ENCODE data around the gene CTNNA3. TPM values are rescaled to one million over a fixed set of nuclear protein-coding genes. Genes with fewer than 3 reads are reported as not detected.

The CTNNA3 gene
- total RNA-seq, 1 experiment from 2014 or later: 0.32 TPM

DNA sequence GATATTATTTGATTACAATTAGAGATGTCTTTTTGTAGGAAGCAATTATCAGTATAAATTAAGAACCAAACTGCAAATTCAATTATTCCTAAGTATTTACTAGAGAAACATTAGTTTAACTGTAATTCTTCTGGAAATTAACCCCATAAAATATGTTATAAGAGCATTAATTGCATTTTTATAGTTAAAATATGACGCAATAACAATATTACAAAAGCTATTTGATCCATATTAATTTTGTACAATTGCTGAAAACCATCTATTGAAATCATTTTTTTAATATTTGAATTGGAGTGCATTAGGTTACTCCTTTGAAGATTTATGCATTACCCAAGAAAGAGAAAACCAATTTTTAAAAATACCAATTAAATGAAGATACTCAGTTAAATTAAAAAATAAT, 1024.9 kb downstream of the CTNNA3 start (continued):
- TF ChIP-seq, protein P1, sequence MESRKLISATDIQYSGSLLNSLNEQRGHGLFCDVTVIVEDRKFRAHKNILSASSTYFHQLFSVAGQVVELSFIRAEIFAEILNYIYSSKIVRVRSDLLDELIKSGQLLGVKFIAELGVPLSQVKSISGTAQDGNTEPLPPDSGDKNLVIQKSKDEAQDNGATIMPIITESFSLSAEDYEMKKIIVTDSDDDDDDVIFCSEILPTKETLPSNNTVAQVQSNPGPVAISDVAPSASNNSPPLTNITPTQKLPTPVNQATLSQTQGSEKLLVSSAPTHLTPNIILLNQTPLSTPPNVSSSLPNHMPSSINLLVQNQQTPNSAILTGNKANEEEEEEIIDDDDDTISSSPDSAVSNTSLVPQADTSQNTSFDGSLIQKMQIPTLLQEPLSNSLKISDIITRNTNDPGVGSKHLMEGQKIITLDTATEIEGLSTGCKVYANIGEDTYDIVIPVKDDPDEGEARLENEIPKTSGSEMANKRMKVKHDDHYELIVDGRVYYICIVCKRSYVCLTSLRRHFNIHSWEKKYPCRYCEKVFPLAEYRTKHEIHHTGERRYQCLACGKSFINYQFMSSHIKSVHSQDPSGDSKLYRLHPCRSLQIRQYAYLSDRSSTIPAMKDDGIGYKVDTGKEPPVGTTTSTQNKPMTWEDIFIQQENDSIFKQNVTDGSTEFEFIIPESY (IDR thresholded peaks at IDR 0.05; ENCODE audit: extremely low read depth, insufficient replicate concordance, low read length): no peak

DNA sequence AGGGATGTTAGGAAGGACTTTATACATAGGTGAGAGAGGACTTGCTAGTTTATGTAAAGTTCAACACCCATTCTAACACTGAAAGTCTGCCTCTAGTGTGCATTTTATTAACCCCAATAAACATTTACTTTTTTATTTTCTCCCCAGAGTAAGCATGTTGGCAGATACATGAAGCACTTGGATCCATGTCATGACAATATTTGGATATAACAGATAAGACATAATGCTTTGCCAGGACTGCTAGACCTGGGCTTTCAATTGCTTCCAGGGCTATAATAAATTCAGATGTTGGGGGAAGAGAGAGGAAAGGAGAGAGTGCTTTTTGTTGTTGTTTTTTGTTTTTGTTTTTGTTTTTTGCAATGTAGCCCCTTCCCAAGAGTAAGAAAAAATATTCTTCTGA, 1039.5 kb downstream of the CTNNA3 start:
- DNase-seq (ENCODE audit: low read depth, low spot score) (no peak), ATAC-seq (no peak)
- Histone ChIP-seq H3K4me3 (replicated peaks in 1 of 2; ENCODE audit: low read depth in 1 of 2, low read length in 2 of 2) (no peak overlapping the region), H3K27me3 (ENCODE audit: insufficient read depth, low read length) (no peaks in the 10 kb centered on the region), H3K9ac (ENCODE audit: low read length) (no peak overlapping the region), H2AFZ (ENCODE audit: low read depth, low read length, poor library complexity, severe bottlenecking) (no peak overlapping the region), H3K4me1 (ENCODE audit: control insufficient read depth in 1 of 2, insufficient read depth in 2 of 2, low read length in 2 of 2) (no peaks in the 10 kb centered on the region), H3K9me3 (ENCODE audit: control insufficient read depth in 1 of 2, insufficient read depth in 1 of 2, low read depth in 1 of 2, low read length in 2 of 2) (peaks cover 0 to 4% of the 10 kb centered on the region in 2 experiments; a peak in 2 of 4 replicates), H4K20me1 (ENCODE audit: insufficient read depth) (no peaks in the 10 kb centered on the region), H3K27ac (ENCODE audit: low read depth, low read length) (no peak overlapping the region), H3K36me3 (ENCODE audit: control insufficient read depth in 1 of 2, insufficient read depth in 2 of 2, low read length in 2 of 2) (no peaks in the 10 kb centered on the region), H3K9me2 (ENCODE audit: insufficient read depth) (no peaks in the 10 kb centered on the region), H3K79me2 (ENCODE audit: insufficient read depth, low read length) (no peaks in the 10 kb centered on the region), H3K4me2 (ENCODE audit: low read length) (no peak overlapping the region)
- ChIA-PET RAD21 (ENCODE audit: low non-redundant PET in 1 of 2, low total read pairs in 2 of 2, uncharacterized antibody in 2 of 2, unreplicated experiment in 2 of 2) (interaction anchor here in 1 of 2 experiments (0.7 kb wide), 1 partner anchor 1430 kb away, joined by 3 read pairs; no protein-coding TSS in a partner anchor), POLR2A (no interaction called here), CTCF (no interaction called here)
- TF ChIP-seq ZFX (IDR thresholded peaks at IDR 0.05): no peak
- TF ChIP-seq SRF (IDR thresholded peaks at IDR 0.05; ENCODE audit: low read depth): no peak
- no peak for TF ChIP-seq POLR2AphosphoS5 (IDR thresholded peaks at IDR 0.05; ENCODE audit: low read depth, low read length)
- TF ChIP-seq, protein P2, sequence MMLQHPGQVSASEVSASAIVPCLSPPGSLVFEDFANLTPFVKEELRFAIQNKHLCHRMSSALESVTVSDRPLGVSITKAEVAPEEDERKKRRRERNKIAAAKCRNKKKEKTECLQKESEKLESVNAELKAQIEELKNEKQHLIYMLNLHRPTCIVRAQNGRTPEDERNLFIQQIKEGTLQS (IDR thresholded peaks at IDR 0.05): no peak
- no peak for TF ChIP-seq EGR1 (IDR thresholded peaks at IDR 0.05; ENCODE audit: low read depth)
- no peak for TF ChIP-seq ELF1 (IDR thresholded peaks at IDR 0.05; ENCODE audit: borderline replicate concordance, low read depth)
- TF ChIP-seq, protein P3, sequence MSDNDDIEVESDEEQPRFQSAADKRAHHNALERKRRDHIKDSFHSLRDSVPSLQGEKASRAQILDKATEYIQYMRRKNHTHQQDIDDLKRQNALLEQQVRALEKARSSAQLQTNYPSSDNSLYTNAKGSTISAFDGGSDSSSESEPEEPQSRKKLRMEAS (IDR thresholded peaks at IDR 0.05): no peak
- TF ChIP-seq, protein P1 (IDR thresholded peaks at IDR 0.05; ENCODE audit: extremely low read depth, insufficient replicate concordance, low read length): no peak
- TF ChIP-seq, protein P4, sequence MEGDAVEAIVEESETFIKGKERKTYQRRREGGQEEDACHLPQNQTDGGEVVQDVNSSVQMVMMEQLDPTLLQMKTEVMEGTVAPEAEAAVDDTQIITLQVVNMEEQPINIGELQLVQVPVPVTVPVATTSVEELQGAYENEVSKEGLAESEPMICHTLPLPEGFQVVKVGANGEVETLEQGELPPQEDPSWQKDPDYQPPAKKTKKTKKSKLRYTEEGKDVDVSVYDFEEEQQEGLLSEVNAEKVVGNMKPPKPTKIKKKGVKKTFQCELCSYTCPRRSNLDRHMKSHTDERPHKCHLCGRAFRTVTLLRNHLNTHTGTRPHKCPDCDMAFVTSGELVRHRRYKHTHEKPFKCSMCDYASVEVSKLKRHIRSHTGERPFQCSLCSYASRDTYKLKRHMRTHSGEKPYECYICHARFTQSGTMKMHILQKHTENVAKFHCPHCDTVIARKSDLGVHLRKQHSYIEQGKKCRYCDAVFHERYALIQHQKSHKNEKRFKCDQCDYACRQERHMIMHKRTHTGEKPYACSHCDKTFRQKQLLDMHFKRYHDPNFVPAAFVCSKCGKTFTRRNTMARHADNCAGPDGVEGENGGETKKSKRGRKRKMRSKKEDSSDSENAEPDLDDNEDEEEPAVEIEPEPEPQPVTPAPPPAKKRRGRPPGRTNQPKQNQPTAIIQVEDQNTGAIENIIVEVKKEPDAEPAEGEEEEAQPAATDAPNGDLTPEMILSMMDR (IDR thresholded peaks at IDR 0.05 in 2 of 3, conservative IDR thresholded peaks at IDR 0.05 in 1 of 3; ENCODE audit: borderline replicate concordance in 1 of 3, insufficient read depth in 1 of 3, low read depth in 2 of 3, low read length in 2 of 3): no peak
- TF ChIP-seq EZH2 (IDR thresholded peaks at IDR 0.05): no peak
- TF ChIP-seq YY1 (IDR thresholded peaks at IDR 0.05; ENCODE audit: extremely low read depth, insufficient replicate concordance, low read depth, low read length): no peak
- no TSS peak for BruUV-seq (replicated peaks)
- intact Hi-C loops (cut with micrococcal nuclease): no loop called here
